Gastrocnemius medialis (tissue), 4 donors: ENCODE data around the gene PDE4D. TPM values are rescaled to one million over a fixed set of nuclear protein-coding genes. Genes with fewer than 3 reads are reported as not detected.

Source experiments
- ATAC-seq, 2 donors: fragments of 150-250 bp; one replicate each; pipeline ENCODE4 v1.9.1; 2016
- DNase-seq, 2 donors: peaks; one replicate each; pipeline ENCODE4 v3.0.0-alpha.2; 2019
- H3K27ac ChIP-seq, 4 donors: fragments of 200-600 bp; sonication (generic); 1 replicate in 1 of 4; 2 replicates in 3 of 4; pipeline ENCODE4 v1.5.1; 2016 to 2018; ENCODE audit warnings: mild to moderate bottlenecking in 2 of 4, moderate library complexity in 1 of 4
- H3K27me3 ChIP-seq, 3 donors: fragments of 200-600 bp; sonication (generic) in 2 of 3; 1 replicate in 1 of 3; 2 replicates in 2 of 3; pipeline versions ENCODE4 v1.5.1 to v1.6.0; 2016 to 2019; ENCODE audit warnings: mild to moderate bottlenecking in 1 of 3, moderate library complexity in 1 of 3
- H3K36me3 ChIP-seq, 2 donors: fragments of 200-600 bp; sonication (generic) in 1 of 2; one replicate each; pipeline ENCODE4 v1.5.1; 2017 to 2018
- H3K4me1 ChIP-seq, 2 donors: fragments of 200-600 bp; sonication (generic) in 1 of 2; one replicate each; pipeline ENCODE4 v1.5.1; 2016 to 2017; ENCODE audit warnings: mild to moderate bottlenecking in 2 of 2
- H3K4me3 ChIP-seq, 4 donors: fragments of 200-600 bp; sonication (generic) in 3 of 4; 1 replicate in 1 of 4; 2 replicates in 3 of 4; pipeline ENCODE4 v1.5.1; 2016 to 2019; ENCODE audit warnings: mild to moderate bottlenecking in 2 of 4
- H3K9me3 ChIP-seq, 3 donors: fragments of 200-600 bp; sonication (generic) in 2 of 3; 1 replicate in 1 of 3; 2 replicates in 2 of 3; pipeline ENCODE4 v1.5.1; 2016 to 2019
- POLR2A ChIP-seq, 2 donors: fragments of 450-650 bp; IDR thresholded peaks; one replicate each; pipeline ENCODE4 v1.6.1; 2017; ENCODE audit warnings: antibody characterized with exemption in 2 of 2, mild to moderate bottlenecking in 2 of 2, moderate library complexity in 2 of 2
- in situ Hi-C, 4 donors: fragments of 200-750 bp; cut with MboI; loops; one replicate each; pipeline versions ENCODE4 v1.15.0 to v1.8.0; 2017; ENCODE audit warnings: low sequenced_read_pairs in 4 of 4
- intact Hi-C: fragments of 100-400 bp; cut with DNase I; formaldehyde crosslinking; loops from one replicate; pipeline ENCODE4 v1.15.1; 2023; ENCODE audit warnings: low total_unique reads
- total RNA-seq, 4 donors: library from RNA; depleted of rRNA; stranded (reverse); fragments of >200 nt; gene quantifications; one replicate each; pipeline versions ENCODE4 v1.1.0 to v1.2.3, GENCODE V29; 2016
- TF ChIP-seq, protein P1 (sequence below), 5 experiments: fragments of 450-650 bp in 3 of 5; fragments of 200-600 bp in 2 of 5; sonication (generic) in 2 of 5; IDR thresholded peaks in 4 of 5; conservative IDR thresholded peaks in 1 of 5; 1 replicate in 4 of 5; 2 replicates in 1 of 5; pipeline ENCODE4 v1.5.1; 2016 to 2019; ENCODE audit warnings: antibody characterized with exemption in 5 of 5, mild to moderate bottlenecking in 3 of 5, moderate library complexity in 3 of 5

Gene PDE4D
- total RNA-seq, 4 donors from 2014 or later = 133 to 223 (median 185) TPM

DNA sequence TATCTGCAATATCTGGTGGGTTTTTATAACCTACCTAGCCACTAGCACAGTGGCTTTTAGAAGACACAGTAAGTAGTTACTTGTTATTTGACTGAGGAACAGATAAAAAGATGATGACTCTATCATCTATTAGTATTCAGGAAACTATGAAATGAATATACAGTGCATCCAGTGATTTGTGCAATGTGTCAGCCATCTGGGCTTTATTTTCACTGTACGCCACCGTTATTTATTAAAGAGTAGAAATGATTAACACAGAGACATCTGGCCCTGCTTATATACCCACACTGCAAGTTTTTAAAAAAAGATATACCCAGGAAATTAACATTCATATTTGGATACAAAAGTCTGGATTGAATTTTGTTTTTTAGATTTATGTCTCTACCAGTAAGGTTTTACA is 408.4 kb downstream of the PDE4D start:
- in situ Hi-C loops = no loop called here

DNA sequence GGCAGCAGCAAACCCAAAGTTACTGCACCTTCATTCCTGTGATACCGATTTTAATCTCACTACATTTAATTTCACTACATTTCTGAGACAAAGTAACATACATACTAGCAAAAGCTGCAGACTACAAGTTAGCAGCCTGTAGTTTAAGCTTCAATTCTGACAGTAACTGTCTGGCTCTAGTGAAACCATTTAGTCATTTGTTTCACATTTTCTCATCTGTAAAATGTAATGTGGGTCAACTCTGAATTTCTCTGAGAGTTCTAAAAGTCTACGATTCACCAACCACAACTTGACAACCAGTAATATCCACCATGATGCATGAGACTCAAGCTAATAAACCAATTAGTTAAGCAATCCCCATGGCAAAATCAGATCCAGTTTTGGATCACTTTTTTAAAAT is 408.9 kb downstream of the PDE4D start:
- Histone ChIP-seq H3K27me3 (no peaks in the 10 kb centered on the region), H3K4me1 (peaks cover 40 to 45% of the 10 kb centered on the region in 2 donors), H3K9me3 (no peaks in the 10 kb centered on the region), H3K4me3 (no peak overlapping the region), H3K36me3 (no peaks in the 10 kb centered on the region), H3K27ac (no peak overlapping the region)
- in situ Hi-C loops (no loop called here), intact Hi-C loops (no loop called here)
- DNase-seq = no peak
- no peak for ATAC-seq
- TF ChIP-seq, protein P1, sequence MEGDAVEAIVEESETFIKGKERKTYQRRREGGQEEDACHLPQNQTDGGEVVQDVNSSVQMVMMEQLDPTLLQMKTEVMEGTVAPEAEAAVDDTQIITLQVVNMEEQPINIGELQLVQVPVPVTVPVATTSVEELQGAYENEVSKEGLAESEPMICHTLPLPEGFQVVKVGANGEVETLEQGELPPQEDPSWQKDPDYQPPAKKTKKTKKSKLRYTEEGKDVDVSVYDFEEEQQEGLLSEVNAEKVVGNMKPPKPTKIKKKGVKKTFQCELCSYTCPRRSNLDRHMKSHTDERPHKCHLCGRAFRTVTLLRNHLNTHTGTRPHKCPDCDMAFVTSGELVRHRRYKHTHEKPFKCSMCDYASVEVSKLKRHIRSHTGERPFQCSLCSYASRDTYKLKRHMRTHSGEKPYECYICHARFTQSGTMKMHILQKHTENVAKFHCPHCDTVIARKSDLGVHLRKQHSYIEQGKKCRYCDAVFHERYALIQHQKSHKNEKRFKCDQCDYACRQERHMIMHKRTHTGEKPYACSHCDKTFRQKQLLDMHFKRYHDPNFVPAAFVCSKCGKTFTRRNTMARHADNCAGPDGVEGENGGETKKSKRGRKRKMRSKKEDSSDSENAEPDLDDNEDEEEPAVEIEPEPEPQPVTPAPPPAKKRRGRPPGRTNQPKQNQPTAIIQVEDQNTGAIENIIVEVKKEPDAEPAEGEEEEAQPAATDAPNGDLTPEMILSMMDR (IDR thresholded peaks at IDR 0.05 in 4 of 5, conservative IDR thresholded peaks at IDR 0.05 in 1 of 5) = no peak
- no peak for TF ChIP-seq POLR2A (IDR thresholded peaks at IDR 0.05)

More for the DNA sequence above, 408.4 kb downstream of the PDE4D start:
- ATAC-seq (no peak), DNase-seq (no peak)
- no peaks in the 10 kb centered on the region for H3K27me3 ChIP-seq
- H3K9me3 ChIP-seq = no peaks in the 10 kb centered on the region
- no peak overlapping the region for H3K27ac ChIP-seq
- no peak for TF ChIP-seq POLR2A (IDR thresholded peaks at IDR 0.05)
- H3K36me3 ChIP-seq = no peaks in the 10 kb centered on the region
- H3K4me3 ChIP-seq = no peak overlapping the region
- peaks cover 35 to 45% of the 10 kb centered on the region in 2 donors for H3K4me1 ChIP-seq
- intact Hi-C loops = no loop called here

DNA sequence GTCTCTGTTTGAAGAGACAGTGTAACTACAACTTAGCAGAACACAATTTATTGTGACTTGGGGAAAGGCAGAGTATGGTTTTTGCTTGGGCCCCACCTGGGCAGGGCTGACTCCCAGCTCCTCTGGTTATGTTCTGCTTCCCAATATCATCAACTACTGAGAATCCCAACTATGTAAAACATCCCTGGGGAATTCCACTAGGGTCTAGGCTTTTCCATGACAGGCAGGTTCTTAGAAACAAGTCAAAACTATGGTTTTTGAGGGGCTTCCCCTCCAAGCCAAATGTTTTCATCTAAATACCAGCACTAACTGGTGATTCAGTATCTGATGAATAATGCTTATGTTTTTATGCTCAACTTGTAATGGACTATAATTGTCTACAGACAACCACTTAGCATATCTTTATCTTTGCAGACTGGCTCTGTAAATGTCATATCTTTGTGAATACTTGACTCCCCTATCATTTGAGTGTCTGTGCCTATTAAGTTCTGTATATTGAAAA is 409.5 kb downstream of the PDE4D start:
- in situ Hi-C loops (no loop called here), intact Hi-C loops (no loop called here)
- no peak for TF ChIP-seq POLR2A (IDR thresholded peaks at IDR 0.05)
- TF ChIP-seq, protein P1 (IDR thresholded peaks at IDR 0.05 in 4 of 5, conservative IDR thresholded peaks at IDR 0.05 in 1 of 5) = no peak
- Histone ChIP-seq H3K9me3 (no peaks in the 10 kb centered on the region), H3K4me1 (peaks cover 34 to 44% of the 10 kb centered on the region in 2 donors), H3K27me3 (no peaks in the 10 kb centered on the region), H3K27ac (no peak overlapping the region), H3K36me3 (no peaks in the 10 kb centered on the region), H3K4me3 (no peak overlapping the region)
- ATAC-seq = no peak
- DNase-seq = no peak

DNA sequence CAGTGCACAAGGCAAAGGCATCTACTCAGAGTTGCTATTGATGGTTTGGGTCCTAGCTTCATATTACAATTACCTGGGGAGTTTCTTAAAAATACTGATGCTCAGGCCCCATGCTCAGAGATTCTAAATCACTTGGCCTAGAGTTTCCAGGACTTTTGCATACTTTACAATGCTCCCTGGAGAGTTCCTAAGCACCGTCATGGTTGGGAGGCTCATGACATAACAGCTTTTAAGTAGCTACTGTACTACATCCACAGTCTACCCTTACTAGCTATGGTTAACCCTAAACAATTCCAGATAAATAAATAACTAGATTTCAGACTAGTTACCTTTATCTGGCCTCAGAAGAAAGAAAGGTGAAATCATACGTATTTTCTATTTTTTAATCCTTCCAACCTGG is 414.4 kb downstream of the PDE4D start:
- Histone ChIP-seq H3K36me3 (no peaks in the 10 kb centered on the region), H3K4me3 (no peak overlapping the region), H3K27me3 (no peaks in the 10 kb centered on the region), H3K9me3 (no peaks in the 10 kb centered on the region), H3K4me1 (peaks cover 24 to 39% of the 10 kb centered on the region in 2 donors), H3K27ac (peak overlapping the region in 2 of 4 donors; percentile 53 to 61)
- intact Hi-C loops (no loop called here), in situ Hi-C loops (no loop called here)
- ATAC-seq = no peak
- DNase-seq = no peak
- TF ChIP-seq, protein P1 (IDR thresholded peaks at IDR 0.05 in 4 of 5, conservative IDR thresholded peaks at IDR 0.05 in 1 of 5) = no peak
- TF ChIP-seq POLR2A (IDR thresholded peaks at IDR 0.05) = no peak

DNA sequence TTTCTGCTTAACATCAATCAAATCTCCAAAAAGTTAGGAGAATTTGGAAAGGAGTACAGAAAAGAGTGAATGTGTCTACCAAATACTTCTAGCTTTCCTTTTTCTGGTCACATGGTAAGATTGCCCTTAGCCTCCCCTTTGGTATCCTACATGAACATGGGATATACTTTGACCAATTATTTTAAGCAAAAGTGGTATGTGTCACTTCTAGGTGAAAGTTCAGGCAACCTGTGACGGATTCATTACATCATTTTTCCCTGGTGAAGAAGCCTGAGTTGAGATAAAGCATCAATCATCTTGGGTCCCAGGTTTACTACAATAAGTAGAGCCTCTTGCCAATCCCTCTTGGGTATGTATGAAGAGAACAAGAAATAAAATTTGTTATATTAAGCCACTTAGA is 419.2 kb downstream of the PDE4D start:
- Histone ChIP-seq H3K9me3 (no peaks in the 10 kb centered on the region), H3K27ac (peak overlapping the region in 1 of 4 donors; percentile 35), H3K36me3 (no peaks in the 10 kb centered on the region), H3K27me3 (no peaks in the 10 kb centered on the region), H3K4me3 (no peak overlapping the region), H3K4me1 (peaks cover 19 to 35% of the 10 kb centered on the region in 2 donors)
- in situ Hi-C loops = no loop called here
- no peak for TF ChIP-seq POLR2A (IDR thresholded peaks at IDR 0.05)
- TF ChIP-seq, protein P1 (IDR thresholded peaks at IDR 0.05 in 4 of 5, conservative IDR thresholded peaks at IDR 0.05 in 1 of 5) = no peak
- no peak for DNase-seq
- ATAC-seq = no peak
- intact Hi-C loops = no loop called here
